ENCODE results near the gene HGD.
"Not testable (repeated sequence)": the region's sequence is repeated elsewhere in the genome, so short reads cannot be mapped to it uniquely, and the experiment has no call there.

Gene HGD

GRCh38 chr3:120640231-120640630 lies 41.8 kb downstream of the HGD start:
- DNase-seq (ENCODE audit: low read depth, low spot score): no peak

- DNase-seq (ENCODE audit: low read depth, low spot score): not testable (repeated sequence)
Measured at GRCh38 chr3:120638820-120639219, 43.2 kb downstream of the HGD start.

- DNase-seq (ENCODE audit: low read depth, low spot score): no peak
Measured at GRCh38 chr3:120637851-120638559, 44.0 kb downstream of the HGD start.

- no peak for DNase-seq (ENCODE audit: low read depth, low spot score)
Measured at GRCh38 chr3:120636795-120637401, 45.1 kb downstream of the HGD start.

- no peak for DNase-seq (ENCODE audit: low read depth, low spot score)
Measured at GRCh38 chr3:120634539-120634938, 47.5 kb downstream of the HGD start.

GRCh38 chr3:120625159-120625586 lies 56.9 kb downstream of the HGD start:
- DNase-seq (ENCODE audit: low read depth, low spot score): no peak

- DNase-seq (ENCODE audit: low read depth, low spot score): no peak
Measured at GRCh38 chr3:120623727-120624093, 58.3 kb downstream of the HGD start.

- DNase-seq (ENCODE audit: low read depth, low spot score): no peak
Measured at GRCh38 chr3:120622870-120623726, 58.9 kb downstream of the HGD start.

GRCh38 chr3:120622457-120622856 lies 59.6 kb downstream of the HGD start:
- DNase-seq (ENCODE audit: low read depth, low spot score): no peak

GRCh38 chr3:120616745-120617144 lies 65.3 kb downstream of the HGD start:
- not testable (repeated sequence) for DNase-seq (ENCODE audit: low read depth, low spot score)

GRCh38 chr3:120615847-120616609 lies 66.0 kb downstream of the HGD start:
- DNase-seq (ENCODE audit: low read depth, low spot score): no peak

- no peak for DNase-seq (ENCODE audit: low read depth, low spot score)
Measured at GRCh38 chr3:120614765-120615164, 67.3 kb downstream of the HGD start.

- no peak for DNase-seq (ENCODE audit: low read depth, low spot score)
Measured at GRCh38 chr3:120608506-120608905, 73.5 kb downstream of the HGD start.

- no peak for DNase-seq (ENCODE audit: low read depth, low spot score)
Measured at GRCh38 chr3:120604784-120605183, 77.3 kb downstream of the HGD start.

GRCh38 chr3:120604382-120604781 lies 77.7 kb downstream of the HGD start:
- no peak for DNase-seq (ENCODE audit: low read depth, low spot score)

GRCh38 chr3:120602682-120603081 lies 79.4 kb downstream of the HGD start:
- DNase-seq (ENCODE audit: low read depth, low spot score): no peak

GRCh38 chr3:120601554-120601953 lies 80.5 kb downstream of the HGD start:
- no peak for DNase-seq (ENCODE audit: low read depth, low spot score)

- no peak for DNase-seq (ENCODE audit: low read depth, low spot score)
Measured at GRCh38 chr3:120599211-120599610, 82.8 kb downstream of the HGD start.

- no peak for DNase-seq (ENCODE audit: low read depth, low spot score)
Measured at GRCh38 chr3:120597445-120598049, 84.5 kb downstream of the HGD start.

- no peak for DNase-seq (ENCODE audit: low read depth, low spot score)
Measured at GRCh38 chr3:120596853-120597223, 85.2 kb downstream of the HGD start.

- peak; percentile 96 for DNase-seq (ENCODE audit: low read depth, low spot score)
Measured at GRCh38 chr3:120596116-120596852, 85.8 kb downstream of the HGD start, which contains the start of gene NDUFB4. NDUFB4 (plus strand) TSS chr3:120596336; CDS start chr3:120596360, 24 bp downstream.
